Ascending aorta (tissue), 2 donors: ENCODE results near the gene SEMA3E. TPM values are rescaled to one million over a fixed set of nuclear protein-coding genes. Genes with fewer than 3 reads are reported as not detected.

Source experiments
- DNase-seq, 2 donors: peaks; one replicate each; pipeline ENCODE4 v3.0.0-alpha.2; 2019; ENCODE audit warnings: low spot score in 2 of 2
- H3K27ac ChIP-seq, 2 donors: fragments of 200-600 bp; sonication (generic); one replicate each; pipeline ENCODE4 v1.5.1; 2016 to 2017; ENCODE audit warnings: mild to moderate bottlenecking in 1 of 2
- H3K27me3 ChIP-seq: fragments of 200-600 bp; sonication (generic); one replicate; pipeline ENCODE4 v1.5.1; 2017
- H3K36me3 ChIP-seq, 2 donors: fragments of 200-600 bp; sonication (generic); one replicate each; pipeline ENCODE4 v1.5.1; 2016
- H3K4me1 ChIP-seq, 2 donors: fragments of 200-600 bp; sonication (generic); one replicate each; pipeline ENCODE4 v1.5.1; 2016 to 2017; ENCODE audit warnings: mild to moderate bottlenecking in 1 of 2
- H3K4me3 ChIP-seq, 2 donors: fragments of 200-600 bp; sonication (generic); one replicate each; pipeline ENCODE4 v1.5.1; 2016 to 2017; ENCODE audit warnings: mild to moderate bottlenecking in 1 of 2
- H3K9me3 ChIP-seq, 2 donors: fragments of 200-600 bp; sonication (generic); one replicate each; pipeline ENCODE4 v1.5.1; 2016
- intact Hi-C: fragments of 100-400 bp; cut with DNase I; formaldehyde crosslinking; loops from one replicate; pipeline ENCODE4 v1.15.1; 2023
- total RNA-seq: library from RNA; depleted of rRNA; stranded (reverse); fragments of >200 nt; gene quantifications from one replicate; pipeline ENCODE4 v1.1.0, GENCODE V29; 2016
- TF ChIP-seq, protein P1 (sequence below), 3 experiments: fragments of 200-600 bp in 2 of 3; fragments of 450-650 bp in 1 of 3; sonication (generic) in 2 of 3; IDR thresholded peaks; one replicate each; pipeline ENCODE4 v1.5.1; 2016 to 2019; ENCODE audit warnings: antibody characterized with exemption in 3 of 3, mild to moderate bottlenecking in 1 of 3, moderate library complexity in 1 of 3

Gene SEMA3E
- total RNA-seq, 1 donor from 2014 or later: 4.3 TPM

DNA sequence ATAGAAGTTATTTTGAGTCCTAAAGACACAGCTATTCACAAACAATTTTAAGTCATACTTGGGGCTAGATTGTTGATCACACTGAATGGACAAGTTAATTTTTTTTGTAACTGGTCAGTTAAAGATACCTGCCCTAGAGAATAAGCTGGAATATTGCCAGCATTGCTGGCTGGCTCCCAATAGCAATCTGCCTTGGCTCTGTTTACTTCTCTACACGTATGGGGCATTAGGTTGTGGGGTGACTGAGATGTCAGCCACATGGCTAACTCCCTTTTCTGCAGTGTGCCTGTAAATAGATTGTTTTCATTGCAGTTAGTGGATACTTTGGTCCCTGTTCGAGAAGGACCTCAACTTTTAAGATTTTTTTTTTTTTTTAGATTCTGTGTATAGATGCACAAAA, 128.2 kb downstream of the SEMA3E start:
- Histone ChIP-seq H3K4me3 (no peak overlapping the region), H3K27me3 (no peaks in the 10 kb centered on the region), H3K4me1 (no peaks in the 10 kb centered on the region), H3K27ac (no peak overlapping the region), H3K9me3 (no peaks in the 10 kb centered on the region), H3K36me3 (no peaks in the 10 kb centered on the region)
- no peak for DNase-seq
- TF ChIP-seq, protein P1, sequence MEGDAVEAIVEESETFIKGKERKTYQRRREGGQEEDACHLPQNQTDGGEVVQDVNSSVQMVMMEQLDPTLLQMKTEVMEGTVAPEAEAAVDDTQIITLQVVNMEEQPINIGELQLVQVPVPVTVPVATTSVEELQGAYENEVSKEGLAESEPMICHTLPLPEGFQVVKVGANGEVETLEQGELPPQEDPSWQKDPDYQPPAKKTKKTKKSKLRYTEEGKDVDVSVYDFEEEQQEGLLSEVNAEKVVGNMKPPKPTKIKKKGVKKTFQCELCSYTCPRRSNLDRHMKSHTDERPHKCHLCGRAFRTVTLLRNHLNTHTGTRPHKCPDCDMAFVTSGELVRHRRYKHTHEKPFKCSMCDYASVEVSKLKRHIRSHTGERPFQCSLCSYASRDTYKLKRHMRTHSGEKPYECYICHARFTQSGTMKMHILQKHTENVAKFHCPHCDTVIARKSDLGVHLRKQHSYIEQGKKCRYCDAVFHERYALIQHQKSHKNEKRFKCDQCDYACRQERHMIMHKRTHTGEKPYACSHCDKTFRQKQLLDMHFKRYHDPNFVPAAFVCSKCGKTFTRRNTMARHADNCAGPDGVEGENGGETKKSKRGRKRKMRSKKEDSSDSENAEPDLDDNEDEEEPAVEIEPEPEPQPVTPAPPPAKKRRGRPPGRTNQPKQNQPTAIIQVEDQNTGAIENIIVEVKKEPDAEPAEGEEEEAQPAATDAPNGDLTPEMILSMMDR (IDR thresholded peaks at IDR 0.05): no peak
- intact Hi-C loops: no loop called here

DNA sequence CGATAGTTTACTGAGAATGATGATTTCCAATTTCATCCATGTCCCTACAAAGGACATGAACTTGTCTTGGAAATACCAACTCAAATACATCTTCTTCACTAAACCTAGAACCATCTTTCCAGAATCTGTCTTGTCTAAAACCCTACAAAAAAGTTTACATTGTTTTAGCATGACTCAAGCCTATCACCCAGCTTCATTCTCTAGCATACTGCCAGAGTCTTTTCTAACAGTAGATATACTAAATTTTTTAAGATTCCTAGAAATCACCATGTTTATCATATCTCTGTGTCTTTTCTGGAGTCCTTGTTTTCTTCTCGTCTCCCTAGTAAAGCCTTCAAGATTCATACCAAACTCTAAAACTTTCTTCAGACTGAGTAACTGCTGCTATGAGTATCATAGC, 129.7 kb downstream of the SEMA3E start:
- H3K4me1 ChIP-seq: no peaks in the 10 kb centered on the region
- no peak overlapping the region for H3K4me3 ChIP-seq
- no peaks in the 10 kb centered on the region for H3K9me3 ChIP-seq
- H3K27me3 ChIP-seq: no peaks in the 10 kb centered on the region
- intact Hi-C loops: no loop called here
- no peak for DNase-seq
- TF ChIP-seq, protein P1 (IDR thresholded peaks at IDR 0.05): no peak
- H3K36me3 ChIP-seq: no peaks in the 10 kb centered on the region
- no peak overlapping the region for H3K27ac ChIP-seq

DNA sequence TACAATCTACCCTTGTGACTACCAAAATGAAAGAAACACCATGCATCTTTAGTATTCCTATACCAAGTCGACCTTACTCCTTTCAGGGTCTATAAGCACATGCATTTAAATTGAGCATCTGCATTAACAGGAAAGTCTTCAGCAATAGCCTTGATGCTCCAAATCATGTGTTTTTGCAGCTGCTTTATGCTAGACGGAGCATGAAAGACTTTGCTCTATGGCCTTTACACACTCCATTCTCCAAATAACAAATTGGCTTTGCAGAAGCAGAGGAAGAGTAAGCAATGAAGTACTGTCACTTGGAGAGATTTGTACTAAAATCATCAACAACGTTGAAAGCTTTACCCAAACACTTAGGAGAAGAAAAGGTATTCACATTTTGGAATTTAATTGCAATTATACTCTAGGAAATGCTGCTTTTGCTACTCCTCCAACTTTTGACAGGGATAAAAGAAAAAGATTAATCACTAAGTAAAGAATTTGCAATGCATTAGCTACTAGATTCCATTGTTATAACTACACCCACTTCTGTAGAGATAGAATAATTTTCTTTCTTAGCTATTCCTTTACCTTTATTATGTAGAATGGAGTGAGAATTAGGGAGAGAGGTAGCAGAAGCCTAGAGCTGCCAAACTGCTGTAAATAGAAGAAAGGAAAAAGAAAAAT, 131.8 kb downstream of the SEMA3E start:
- intact Hi-C loops: no loop called here
- Histone ChIP-seq H3K4me3 (no peak overlapping the region), H3K36me3 (no peaks in the 10 kb centered on the region), H3K9me3 (no peaks in the 10 kb centered on the region), H3K27ac (no peak overlapping the region), H3K27me3 (no peaks in the 10 kb centered on the region), H3K4me1 (no peaks in the 10 kb centered on the region)
- DNase-seq: no peak
- TF ChIP-seq, protein P1 (IDR thresholded peaks at IDR 0.05): no peak

DNA sequence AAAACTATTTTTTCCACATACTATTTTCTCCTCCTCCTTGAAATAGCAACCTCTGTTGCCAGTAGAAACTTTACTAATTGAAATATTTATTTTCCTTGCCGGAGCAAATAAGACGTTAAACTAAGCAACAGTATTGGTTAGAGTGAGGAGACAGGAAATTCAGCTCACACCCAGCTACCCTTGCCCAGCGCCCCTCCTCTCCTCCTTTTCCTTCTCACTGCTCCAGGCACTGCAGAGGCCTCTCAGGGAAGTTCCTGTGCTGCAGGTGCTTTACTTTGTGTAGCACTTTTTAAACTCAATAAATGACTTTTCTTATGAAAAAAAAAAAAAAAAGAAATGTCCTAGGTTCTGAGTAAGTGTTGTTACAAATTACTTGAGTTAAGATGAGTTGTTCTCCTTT, 134.0 kb downstream of the SEMA3E start:
- Histone ChIP-seq H3K27ac (no peak overlapping the region), H3K4me1 (no peaks in the 10 kb centered on the region), H3K27me3 (no peaks in the 10 kb centered on the region), H3K4me3 (no peak overlapping the region), H3K9me3 (no peaks in the 10 kb centered on the region), H3K36me3 (no peaks in the 10 kb centered on the region)
- DNase-seq: no peak
- intact Hi-C loops: no loop called here
- TF ChIP-seq, protein P1 (IDR thresholded peaks at IDR 0.05): no peak

DNA sequence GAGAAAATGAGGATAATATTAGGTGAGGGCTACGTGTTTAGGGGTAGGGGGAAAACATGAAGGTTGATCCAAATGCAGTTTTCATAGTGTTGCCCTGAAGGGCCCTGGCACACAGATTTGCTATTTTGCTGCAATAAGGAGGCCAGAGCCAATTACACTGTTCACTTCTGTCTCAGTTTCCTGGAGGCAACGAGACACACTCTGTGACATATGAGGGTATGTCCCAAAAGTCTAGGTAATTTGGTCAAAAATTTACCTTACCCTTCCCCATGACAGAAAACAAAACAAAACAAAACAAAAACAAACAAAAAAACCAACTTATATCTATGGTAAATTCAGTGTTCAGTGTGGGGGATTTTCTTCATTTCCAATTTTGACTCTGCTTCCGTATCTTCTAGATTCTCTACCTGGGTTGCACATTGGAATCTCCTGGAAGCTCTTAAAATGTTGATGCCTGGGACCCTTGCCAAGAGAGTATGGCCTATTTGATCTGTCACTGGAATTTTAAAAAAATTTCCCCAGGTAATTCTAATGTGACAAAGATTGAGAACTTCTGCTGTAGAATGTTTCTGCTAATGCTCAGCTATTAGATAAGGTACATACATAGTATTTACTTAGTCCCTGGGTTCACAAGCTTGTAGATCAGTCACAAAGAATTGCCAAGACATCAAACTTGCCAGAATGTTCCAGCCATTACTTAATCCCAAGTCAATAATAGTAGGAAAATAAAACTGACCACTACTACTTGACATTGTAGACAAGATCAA, 139.5 kb downstream of the SEMA3E start:
- no peaks in the 10 kb centered on the region for H3K36me3 ChIP-seq
- no peak overlapping the region for H3K27ac ChIP-seq
- intact Hi-C loops: no loop called here
- H3K4me3 ChIP-seq: no peak overlapping the region
- no peaks in the 10 kb centered on the region for H3K4me1 ChIP-seq
- H3K9me3 ChIP-seq: no peaks in the 10 kb centered on the region
- TF ChIP-seq, protein P1 (IDR thresholded peaks at IDR 0.05): no peak
- no peak for DNase-seq
- no peaks in the 10 kb centered on the region for H3K27me3 ChIP-seq
